ENCODE measurements around the gene CELSR1.

The CELSR1 gene

GRCh38 chr22:46457502-46458488 lies 79.6 kb downstream of the CELSR1 start:
- DNase-seq = no peak

DNA sequence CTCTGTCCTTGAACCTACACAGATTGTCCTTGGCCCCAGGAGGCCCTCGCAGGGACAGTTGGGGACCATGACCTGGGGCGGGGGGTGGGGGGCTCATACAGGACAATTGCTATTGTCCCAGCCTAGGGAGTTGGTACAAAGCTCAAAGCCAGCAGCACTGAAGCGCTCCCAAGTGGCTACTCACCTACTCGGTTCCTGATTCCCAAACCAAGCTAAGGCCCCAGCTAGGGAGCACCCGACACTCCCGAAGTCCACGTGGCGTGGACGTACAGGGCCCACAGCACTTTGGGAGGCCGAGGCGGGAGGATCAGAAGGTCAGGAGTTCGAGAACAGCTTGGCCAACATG lies 80.6 kb downstream of the CELSR1 start:
- DNase-seq = no peak

DNA sequence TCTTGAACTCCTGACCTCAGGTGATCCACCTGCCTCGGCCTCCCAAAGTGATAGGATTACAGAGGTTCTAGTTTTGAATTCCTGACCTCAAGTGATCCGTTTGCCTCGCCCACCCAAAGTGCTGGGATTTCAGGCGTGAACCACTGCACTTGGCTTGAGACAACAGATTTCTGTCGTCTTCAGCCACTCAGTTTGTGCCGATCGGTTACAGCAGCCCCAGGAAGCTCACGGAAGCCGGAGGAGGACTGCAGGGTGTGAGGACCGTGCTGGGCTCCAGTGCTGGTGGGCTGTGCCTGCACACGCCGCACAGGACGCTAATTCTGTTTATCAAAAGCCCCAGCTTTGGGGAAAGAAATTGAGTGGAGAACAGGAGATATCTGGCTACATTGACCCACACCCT lies 82.0 kb downstream of the CELSR1 start:
- no peak for DNase-seq

DNA sequence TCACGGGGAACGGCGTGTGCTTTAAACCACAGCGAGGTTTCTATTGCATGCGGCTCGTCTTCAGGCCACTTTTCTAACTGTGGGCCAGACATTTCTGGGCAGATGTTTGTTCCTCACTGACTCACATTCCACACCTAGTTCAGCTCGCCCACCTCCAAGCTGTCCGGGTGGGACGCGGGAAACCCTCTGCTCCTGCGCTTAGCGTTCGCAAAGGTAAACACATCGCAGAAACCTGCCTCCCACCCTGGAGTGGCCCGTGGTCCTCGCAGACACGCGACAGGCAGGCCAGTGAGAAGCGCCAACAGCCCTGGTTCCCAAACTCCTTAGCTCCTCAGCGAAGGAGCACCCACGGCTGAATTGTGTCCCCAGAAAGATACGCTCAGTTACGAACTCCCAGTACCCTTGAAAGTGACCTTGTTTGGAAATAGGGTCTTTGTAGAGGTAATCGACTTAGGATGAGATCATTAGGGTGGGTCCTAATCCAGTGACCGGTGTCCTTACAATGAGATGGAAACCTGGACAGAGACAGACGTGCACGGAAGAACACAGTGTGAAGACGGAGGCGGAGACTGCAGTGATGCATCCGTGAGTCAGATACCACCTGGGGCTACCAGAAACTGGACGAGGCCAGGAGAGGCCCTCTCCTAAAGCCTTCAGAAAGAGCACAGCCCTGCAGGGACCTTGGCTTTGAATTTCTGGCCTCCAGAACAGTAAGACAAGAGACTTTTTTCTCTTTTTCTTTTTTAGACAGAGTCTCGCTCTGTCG lies 82.7 kb downstream of the CELSR1 start:
- DNase-seq = no peak

- no peak for DNase-seq
Observed at GRCh38 chr22:46453829-46454503, 83.5 kb downstream of the CELSR1 start.

DNA sequence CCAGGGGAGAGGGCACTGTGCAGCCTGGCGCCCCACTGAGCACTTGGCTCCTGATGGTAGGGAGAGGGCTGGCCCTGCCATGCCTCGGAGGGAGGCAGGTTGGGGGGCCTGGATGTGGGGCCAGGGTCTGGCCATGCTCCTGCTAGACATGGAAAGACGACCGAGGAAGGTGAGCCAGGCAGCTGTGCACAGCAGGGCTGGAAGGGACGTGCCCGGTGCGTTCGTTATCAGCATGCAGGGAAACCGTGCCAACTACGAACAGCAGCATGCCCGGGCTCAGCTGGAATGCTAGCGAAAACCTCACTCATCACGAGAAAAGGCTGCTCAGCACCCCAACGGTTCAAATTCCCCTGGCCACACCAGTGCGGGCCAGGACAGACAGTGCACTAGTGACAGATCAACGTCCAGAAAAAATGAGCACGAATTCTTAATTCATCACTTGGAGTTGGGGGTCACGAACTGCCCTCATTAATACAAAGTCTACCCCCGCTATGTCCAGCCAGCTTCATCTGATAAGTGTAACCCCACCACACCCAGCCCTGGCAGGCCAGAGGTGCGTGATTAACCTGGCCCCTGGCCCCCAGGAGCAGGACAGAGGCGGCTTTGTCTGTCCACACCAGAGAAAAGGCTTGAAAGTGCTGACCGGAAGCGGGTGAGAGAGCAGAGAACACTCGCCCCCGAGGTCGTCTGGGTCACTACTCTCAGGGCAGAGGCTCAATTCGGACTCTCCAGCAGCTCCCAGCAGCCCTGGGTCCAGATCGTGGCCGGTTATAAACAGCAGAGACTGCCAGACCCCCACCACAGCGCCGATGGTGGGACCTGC lies 84.2 kb downstream of the CELSR1 start:
- DNase-seq = no peak

DNA sequence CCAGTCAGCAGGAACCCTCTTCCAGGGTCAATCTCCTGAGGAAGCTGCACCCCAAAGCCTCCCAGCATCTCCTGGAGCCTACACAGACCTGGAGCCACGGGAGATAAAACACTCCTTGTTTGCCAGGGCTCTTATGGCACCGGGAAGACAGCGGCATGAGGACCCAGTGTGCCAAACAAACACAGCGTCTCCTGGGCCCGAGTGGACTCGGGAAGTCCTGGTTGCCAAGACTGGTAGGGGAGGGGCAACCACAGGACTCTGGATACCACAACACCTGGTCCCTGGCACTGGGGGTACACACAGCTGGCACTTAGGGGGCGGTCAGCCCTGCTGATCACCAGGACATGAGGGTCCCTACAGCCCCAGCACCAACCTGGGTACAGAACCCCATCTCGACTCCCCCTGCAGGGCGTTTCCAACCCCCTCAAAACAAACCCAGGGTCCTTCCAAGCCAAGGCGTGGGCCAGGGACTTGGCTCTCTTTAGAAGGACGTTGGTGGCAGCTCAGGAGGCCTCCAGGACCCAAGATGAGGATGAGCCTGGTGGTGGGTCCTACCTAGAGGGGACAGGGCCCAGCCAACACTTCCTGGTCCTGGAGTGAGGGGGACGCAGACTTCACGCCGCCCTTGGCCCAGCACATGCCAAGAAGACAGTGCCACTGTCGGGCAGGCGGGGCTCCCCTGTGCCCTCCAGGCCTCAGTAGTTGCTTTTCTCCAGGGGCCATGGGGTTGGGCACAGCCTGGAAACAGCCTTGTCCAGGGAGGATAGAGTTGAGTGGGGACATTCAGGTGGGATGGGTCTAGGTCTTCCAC lies 85.0 kb downstream of the CELSR1 start:
- no peak for DNase-seq

- no peak for DNase-seq
Observed at GRCh38 chr22:46451741-46452140, 85.7 kb downstream of the CELSR1 start.

DNA sequence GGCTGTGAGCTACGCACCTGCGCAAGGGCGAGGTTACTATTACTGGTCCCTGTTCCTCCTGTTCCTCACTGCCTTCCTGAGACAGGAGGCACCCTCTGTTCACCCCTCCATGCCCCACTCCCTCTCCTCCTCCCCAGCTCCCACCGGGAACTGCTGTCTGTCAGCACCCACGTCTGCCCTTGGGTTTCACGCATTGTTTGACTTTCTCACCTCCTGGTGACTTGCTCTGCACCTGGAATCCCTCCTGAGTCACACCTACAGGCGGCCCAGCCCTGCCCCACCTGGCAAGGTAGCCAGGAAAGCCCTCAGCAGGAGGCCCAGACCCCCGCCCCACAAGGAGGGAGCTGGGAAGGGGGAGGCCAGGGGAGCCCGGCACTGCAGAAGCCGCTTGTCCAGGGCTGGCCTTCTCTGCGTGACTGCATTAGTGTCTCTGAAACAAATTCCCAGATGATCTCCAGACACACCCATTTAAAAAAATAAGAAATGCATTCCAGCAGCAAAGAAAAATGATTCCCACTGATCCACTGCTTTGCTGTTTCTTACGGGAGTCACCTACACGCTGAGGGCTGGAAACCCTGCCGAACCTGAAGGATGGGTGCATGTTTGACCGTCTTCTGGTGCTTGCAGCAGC lies 86.4 kb downstream of the CELSR1 start:
- no peak for DNase-seq

DNA sequence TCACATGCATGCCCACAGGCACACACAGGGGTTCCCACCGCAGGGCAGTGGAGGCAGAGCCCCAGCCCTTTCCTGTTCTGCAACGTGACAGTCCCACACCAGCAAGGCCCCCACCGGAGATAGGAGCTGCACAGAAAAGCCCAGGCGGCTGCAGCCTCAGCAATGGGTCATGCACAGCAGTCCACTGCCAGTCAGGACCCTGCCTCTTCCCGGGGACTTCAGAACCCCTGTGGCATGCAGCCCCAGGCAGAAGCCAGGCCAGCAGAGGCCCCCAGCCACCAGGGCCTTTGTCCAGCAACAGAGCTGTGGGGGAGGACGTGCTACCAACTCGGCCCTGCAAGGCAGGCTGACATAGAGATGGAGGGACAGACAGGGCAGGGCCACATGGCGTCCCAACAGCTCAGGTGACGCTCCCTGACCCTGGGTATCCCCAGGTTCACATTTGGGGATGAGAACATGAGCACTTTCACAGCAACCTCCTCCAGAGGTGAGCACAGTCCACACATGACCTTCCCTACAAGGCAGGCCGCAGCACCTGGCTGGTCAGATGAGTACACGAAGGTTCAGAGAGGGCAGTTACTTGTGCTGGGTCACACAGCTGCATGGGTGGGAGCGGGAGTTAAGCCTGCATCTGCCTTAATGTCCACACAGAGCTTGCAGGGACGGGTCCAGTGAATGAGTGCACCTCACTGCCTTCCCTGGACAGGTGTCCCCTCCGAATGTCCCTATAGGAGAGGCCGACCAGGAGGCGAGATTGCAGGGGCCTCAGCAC lies 87.3 kb downstream of the CELSR1 start:
- no peak for DNase-seq

DNA sequence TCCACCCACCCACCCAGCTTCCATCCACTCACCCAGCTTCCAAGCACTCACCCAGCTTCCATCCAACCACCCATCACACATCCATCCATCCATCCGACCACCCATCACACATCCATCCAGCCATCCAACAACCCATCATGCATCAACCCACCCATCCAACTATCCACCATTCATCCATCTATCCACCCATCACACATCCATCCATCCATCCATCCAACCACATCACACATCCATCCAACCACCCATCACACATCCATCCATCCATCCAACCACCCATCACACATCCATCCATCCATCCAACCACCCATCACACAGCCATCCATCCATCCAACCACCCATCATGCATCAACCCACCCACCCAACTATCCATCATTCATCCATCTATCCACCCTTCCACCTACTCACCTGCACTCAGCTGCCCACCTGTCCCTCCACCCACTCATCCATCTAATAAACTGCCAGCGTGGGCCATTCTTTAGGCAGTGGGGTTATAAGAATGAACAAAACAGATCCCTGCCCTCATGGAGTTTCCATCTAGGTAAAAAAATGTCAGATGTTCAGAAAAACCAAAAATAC lies 88.2 kb downstream of the CELSR1 start:
- no peak for DNase-seq

GRCh38 chr22:46448333-46448732 lies 89.1 kb downstream of the CELSR1 start:
- DNase-seq = no peak

GRCh38 chr22:46447906-46448305 lies 89.5 kb downstream of the CELSR1 start:
- DNase-seq = no peak

- DNase-seq = no peak
Observed at GRCh38 chr22:46446799-46447198, 90.6 kb downstream of the CELSR1 start.

GRCh38 chr22:46445771-46446420 lies 91.5 kb downstream of the CELSR1 start:
- no peak for DNase-seq

- no peak for DNase-seq
Observed at GRCh38 chr22:46444390-46444854, 93.0 kb downstream of the CELSR1 start.

GRCh38 chr22:46443850-46444389 lies 93.5 kb downstream of the CELSR1 start:
- no peak for DNase-seq

GRCh38 chr22:46442217-46442853 lies 95.1 kb downstream of the CELSR1 start:
- no peak for DNase-seq

All from GDM1 (cell line).